Gastrocnemius medialis (tissue), 4 donors: Measurements from ENCODE around the gene ZSWIM4. TPM values are rescaled to one million over a fixed set of nuclear protein-coding genes. Genes with fewer than 3 reads are reported as not detected.
A peak's percentile ranks its signal among the peaks of the same experiment; 100 is the strongest.

Source experiments
- ATAC-seq, 2 donors: fragments of 150-250 bp; one replicate each; pipeline ENCODE4 v1.9.1; 2016
- DNase-seq, 2 donors: peaks; one replicate each; pipeline ENCODE4 v3.0.0-alpha.2; 2019
- H3K27ac ChIP-seq, 4 donors: fragments of 200-600 bp; sonication (generic); 1 replicate in 1 of 4; 2 replicates in 3 of 4; pipeline ENCODE4 v1.5.1; 2016 to 2018; ENCODE audit warnings: mild to moderate bottlenecking in 2 of 4, moderate library complexity in 1 of 4
- H3K27me3 ChIP-seq, 3 donors: fragments of 200-600 bp; sonication (generic) in 2 of 3; 1 replicate in 1 of 3; 2 replicates in 2 of 3; pipeline versions ENCODE4 v1.5.1 to v1.6.0; 2016 to 2019; ENCODE audit warnings: mild to moderate bottlenecking in 1 of 3, moderate library complexity in 1 of 3
- H3K36me3 ChIP-seq, 2 donors: fragments of 200-600 bp; sonication (generic) in 1 of 2; one replicate each; pipeline ENCODE4 v1.5.1; 2017 to 2018
- H3K4me1 ChIP-seq, 2 donors: fragments of 200-600 bp; sonication (generic) in 1 of 2; one replicate each; pipeline ENCODE4 v1.5.1; 2016 to 2017; ENCODE audit warnings: mild to moderate bottlenecking in 2 of 2
- H3K4me3 ChIP-seq, 4 donors: fragments of 200-600 bp; sonication (generic) in 3 of 4; 1 replicate in 1 of 4; 2 replicates in 3 of 4; pipeline ENCODE4 v1.5.1; 2016 to 2019; ENCODE audit warnings: mild to moderate bottlenecking in 2 of 4
- H3K9me3 ChIP-seq, 3 donors: fragments of 200-600 bp; sonication (generic) in 2 of 3; 1 replicate in 1 of 3; 2 replicates in 2 of 3; pipeline ENCODE4 v1.5.1; 2016 to 2019
- POLR2A ChIP-seq, 2 donors: fragments of 450-650 bp; IDR thresholded peaks; one replicate each; pipeline ENCODE4 v1.6.1; 2017; ENCODE audit warnings: antibody characterized with exemption in 2 of 2, mild to moderate bottlenecking in 2 of 2, moderate library complexity in 2 of 2
- in situ Hi-C, 4 donors: fragments of 200-750 bp; cut with MboI; loops; one replicate each; pipeline versions ENCODE4 v1.15.0 to v1.8.0; 2017; ENCODE audit warnings: low sequenced_read_pairs in 4 of 4
- intact Hi-C: fragments of 100-400 bp; cut with DNase I; formaldehyde crosslinking; loops from one replicate; pipeline ENCODE4 v1.15.1; 2023; ENCODE audit warnings: low total_unique reads
- total RNA-seq, 4 donors: library from RNA; depleted of rRNA; stranded (reverse); fragments of >200 nt; gene quantifications; one replicate each; pipeline versions ENCODE4 v1.1.0 to v1.2.3, GENCODE V29; 2016
- TF ChIP-seq, protein P1 (sequence below), 5 experiments: fragments of 450-650 bp in 3 of 5; fragments of 200-600 bp in 2 of 5; sonication (generic) in 2 of 5; IDR thresholded peaks in 4 of 5; conservative IDR thresholded peaks in 1 of 5; 1 replicate in 4 of 5; 2 replicates in 1 of 5; pipeline ENCODE4 v1.5.1; 2016 to 2019; ENCODE audit warnings: antibody characterized with exemption in 5 of 5, mild to moderate bottlenecking in 3 of 5, moderate library complexity in 3 of 5

ZSWIM4 gene
- total RNA-seq, 4 donors from 2014 or later: 3.9 to 6.3 (median 5.0) TPM

DNA sequence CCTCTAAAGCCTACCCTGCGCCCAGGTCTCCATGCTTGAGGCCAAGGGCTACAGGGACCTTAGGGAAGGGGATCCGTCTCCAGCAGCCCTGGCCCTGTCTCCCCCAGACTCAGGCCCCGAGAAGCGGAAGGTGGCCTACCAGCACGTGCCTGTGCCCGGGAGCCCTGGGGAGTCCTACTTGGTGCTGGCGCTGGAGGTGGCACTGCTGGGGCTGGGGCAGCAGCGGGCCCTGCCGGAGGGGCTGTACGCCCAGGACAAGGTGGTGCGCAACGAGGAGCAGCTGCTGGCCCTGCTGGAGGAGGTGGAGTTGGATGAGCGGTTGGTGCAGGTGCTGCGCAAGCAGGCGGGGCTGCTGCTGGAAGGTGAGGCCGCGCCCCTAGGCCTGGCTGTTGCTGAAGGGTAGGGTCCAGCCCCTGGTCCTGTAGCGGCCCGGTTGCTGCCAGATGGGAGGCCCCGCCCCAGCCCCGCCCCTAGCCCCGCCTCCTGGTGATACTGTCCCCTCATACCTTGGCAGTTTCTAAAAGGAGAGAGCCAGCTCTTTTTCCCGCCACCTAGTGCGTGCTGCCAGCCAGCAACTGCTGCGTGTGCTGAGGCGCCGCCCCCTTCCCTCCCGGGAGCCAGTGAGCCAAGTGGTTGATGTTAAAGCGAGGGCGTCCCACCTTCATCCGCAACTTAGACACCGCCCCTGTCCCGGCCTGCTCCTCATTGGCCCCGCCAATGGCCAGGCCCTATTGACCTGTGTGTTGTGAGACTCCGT, 22.6 kb downstream of the ZSWIM4 start:
- Histone ChIP-seq H3K9me3 (no peaks in the 10 kb centered on the region), H3K27ac (no peak overlapping the region), H3K4me1 (no peaks in the 10 kb centered on the region), H3K27me3 (no peaks in the 10 kb centered on the region), H3K4me3 (no peak overlapping the region), H3K36me3 (no peaks in the 10 kb centered on the region)
- intact Hi-C loops (no loop called here), in situ Hi-C loops (no loop called here)
- TF ChIP-seq, protein P1, sequence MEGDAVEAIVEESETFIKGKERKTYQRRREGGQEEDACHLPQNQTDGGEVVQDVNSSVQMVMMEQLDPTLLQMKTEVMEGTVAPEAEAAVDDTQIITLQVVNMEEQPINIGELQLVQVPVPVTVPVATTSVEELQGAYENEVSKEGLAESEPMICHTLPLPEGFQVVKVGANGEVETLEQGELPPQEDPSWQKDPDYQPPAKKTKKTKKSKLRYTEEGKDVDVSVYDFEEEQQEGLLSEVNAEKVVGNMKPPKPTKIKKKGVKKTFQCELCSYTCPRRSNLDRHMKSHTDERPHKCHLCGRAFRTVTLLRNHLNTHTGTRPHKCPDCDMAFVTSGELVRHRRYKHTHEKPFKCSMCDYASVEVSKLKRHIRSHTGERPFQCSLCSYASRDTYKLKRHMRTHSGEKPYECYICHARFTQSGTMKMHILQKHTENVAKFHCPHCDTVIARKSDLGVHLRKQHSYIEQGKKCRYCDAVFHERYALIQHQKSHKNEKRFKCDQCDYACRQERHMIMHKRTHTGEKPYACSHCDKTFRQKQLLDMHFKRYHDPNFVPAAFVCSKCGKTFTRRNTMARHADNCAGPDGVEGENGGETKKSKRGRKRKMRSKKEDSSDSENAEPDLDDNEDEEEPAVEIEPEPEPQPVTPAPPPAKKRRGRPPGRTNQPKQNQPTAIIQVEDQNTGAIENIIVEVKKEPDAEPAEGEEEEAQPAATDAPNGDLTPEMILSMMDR (IDR thresholded peaks at IDR 0.05 in 4 of 5, conservative IDR thresholded peaks at IDR 0.05 in 1 of 5): no peak
- TF ChIP-seq POLR2A (IDR thresholded peaks at IDR 0.05): no peak
- DNase-seq: no peak
- no peak for ATAC-seq

- H3K36me3 ChIP-seq: no peaks in the 10 kb centered on the region
- DNase-seq (no peak), ATAC-seq (no peak)
- no peak overlapping the region for H3K4me3 ChIP-seq
- no peaks in the 10 kb centered on the region for H3K9me3 ChIP-seq
- intact Hi-C loops (no loop called here), in situ Hi-C loops (no loop called here)
- TF ChIP-seq, protein P1 (IDR thresholded peaks at IDR 0.05 in 4 of 5, conservative IDR thresholded peaks at IDR 0.05 in 1 of 5): no peak
- no peak for TF ChIP-seq POLR2A (IDR thresholded peaks at IDR 0.05)
- H3K27ac ChIP-seq: no peak overlapping the region
- no peaks in the 10 kb centered on the region for H3K27me3 ChIP-seq
- H3K4me1 ChIP-seq: no peaks in the 10 kb centered on the region
These were observed 24.0 kb downstream of the ZSWIM4 start for GRCh38 chr19:13819238-13819637.

- no peaks in the 10 kb centered on the region for H3K36me3 ChIP-seq
- TF ChIP-seq POLR2A (IDR thresholded peaks at IDR 0.05): no peak
- TF ChIP-seq, protein P1 (IDR thresholded peaks at IDR 0.05 in 4 of 5, conservative IDR thresholded peaks at IDR 0.05 in 1 of 5): no peak
- ATAC-seq (no peak), DNase-seq (no peak)
- H3K4me3 ChIP-seq: no peak overlapping the region
- no peaks in the 10 kb centered on the region for H3K27me3 ChIP-seq
- in situ Hi-C loops (no loop called here), intact Hi-C loops (no loop called here)
- no peak overlapping the region for H3K27ac ChIP-seq
- no peaks in the 10 kb centered on the region for H3K4me1 ChIP-seq
- no peaks in the 10 kb centered on the region for H3K9me3 ChIP-seq
These were observed 26.0 kb downstream of the ZSWIM4 start for GRCh38 chr19:13821292-13821691.

DNA sequence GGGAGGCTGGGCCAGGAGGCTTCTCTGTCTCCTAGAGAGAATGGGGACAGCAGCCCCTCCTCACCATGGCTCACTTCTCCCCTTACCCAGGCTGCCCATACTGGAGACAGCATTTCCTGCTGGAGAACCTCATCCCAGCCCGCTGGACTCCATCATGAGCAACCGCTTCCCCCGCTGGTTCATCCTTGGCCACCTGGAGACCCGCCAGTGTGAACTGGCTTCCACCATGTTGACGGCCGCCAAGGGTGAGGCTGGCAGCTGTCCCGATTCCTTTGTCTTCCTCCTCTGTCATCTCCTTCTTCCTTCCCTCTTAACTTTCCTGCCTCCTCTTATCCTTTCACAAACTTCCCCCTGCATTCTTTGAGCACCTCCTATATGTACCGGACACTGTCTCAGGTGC, 28.0 kb downstream of the ZSWIM4 start:
- no peaks in the 10 kb centered on the region for H3K9me3 ChIP-seq
- TF ChIP-seq POLR2A (IDR thresholded peaks at IDR 0.05): no peak
- TF ChIP-seq, protein P1 (IDR thresholded peaks at IDR 0.05 in 4 of 5, conservative IDR thresholded peaks at IDR 0.05 in 1 of 5): no peak
- H3K4me3 ChIP-seq: no peak overlapping the region
- no peak for ATAC-seq
- H3K36me3 ChIP-seq: no peaks in the 10 kb centered on the region
- DNase-seq: no peak
- in situ Hi-C loops: no loop called here
- intact Hi-C loops: no loop called here
- H3K4me1 ChIP-seq: no peaks in the 10 kb centered on the region
- H3K27ac ChIP-seq: peak overlapping the region in 2 of 4 donors; percentile 3 to 22
- H3K27me3 ChIP-seq: no peaks in the 10 kb centered on the region

- Histone ChIP-seq H3K9me3 (no peaks in the 10 kb centered on the region), H3K4me1 (no peaks in the 10 kb centered on the region), H3K36me3 (no peaks in the 10 kb centered on the region), H3K27ac (no peak overlapping the region), H3K4me3 (no peak overlapping the region), H3K27me3 (no peaks in the 10 kb centered on the region)
- intact Hi-C loops (no loop called here), in situ Hi-C loops (no loop called here)
- ATAC-seq: no peak
- TF ChIP-seq POLR2A (IDR thresholded peaks at IDR 0.05): no peak
- TF ChIP-seq, protein P1 (IDR thresholded peaks at IDR 0.05 in 4 of 5, conservative IDR thresholded peaks at IDR 0.05 in 1 of 5): no peak
- DNase-seq: no peak
These were observed 28.7 kb downstream of the ZSWIM4 start for GRCh38 chr19:13823901-13824300.
